ENCODE measurements around the gene MTR. TPM values are rescaled to one million over a fixed set of nuclear protein-coding genes. Genes with fewer than 3 reads are reported as not detected.

The MTR gene
- total RNA-seq (2014; rRNA removed; shearing (Covaris generic)), result 24.1 and 26.0 TPM in 2 replicates

- DNase-seq (ENCODE audit: low read depth in 1 of 2, low spot score in 2 of 2), result peak; percentile 97 to 99
- no peaks in the 10 kb centered on the region for H3K9me3 ChIP-seq (replicated peaks)
Measured at GRCh38 chr1:236795035-236795756, at the start of gene MTR. MTR (plus strand) TSS chr1:236795292; CDS start chr1:236795704, 412 bp downstream.

GRCh38 chr1:236746785-236747184 is 48.3 kb upstream of the MTR start:
- H3K4me1 ChIP-seq (replicated peaks), result no peaks in the 10 kb centered on the region
- no peaks in the 10 kb centered on the region for H3K36me3 ChIP-seq
- DNase-seq (ENCODE audit: low read depth in 1 of 2, low spot score in 2 of 2), result no peak
- no peak overlapping the region for H3K27ac ChIP-seq
- peaks cover 7% of the 10 kb centered on the region; the same call in 1 of the 2 replicates for H3K27me3 ChIP-seq (replicated peaks)
- no peaks in the 10 kb centered on the region for H3K9me3 ChIP-seq (replicated peaks)
- H3K4me3 ChIP-seq, result no peak overlapping the region

More at GRCh38 chr1:236795035-236795756, at the start of gene MTR:
- Histone ChIP-seq H3K4me1 (replicated peaks) (no peaks in the 10 kb centered on the region; the same call in 1 of the 2 replicates), H3K27ac (peak within 1 kb of the TSS; percentile 69), H3K27me3 (replicated peaks) (no peaks in the 10 kb centered on the region), H3K36me3 (peaks cover 4% of the 10 kb centered on the region), H3K4me3 (peak within 1 kb of the TSS; percentile 81)

GRCh38 chr1:236747311-236747985 is 47.6 kb upstream of the MTR start:
- H3K27ac ChIP-seq, result no peak overlapping the region
- DNase-seq (ENCODE audit: low read depth in 1 of 2, low spot score in 2 of 2), result no peak
- peaks cover 7% of the 10 kb centered on the region; the same call in 1 of the 2 replicates for H3K27me3 ChIP-seq (replicated peaks)
- H3K36me3 ChIP-seq, result no peaks in the 10 kb centered on the region
- no peak overlapping the region for H3K4me3 ChIP-seq
- H3K9me3 ChIP-seq (replicated peaks), result no peaks in the 10 kb centered on the region
- H3K4me1 ChIP-seq (replicated peaks), result no peaks in the 10 kb centered on the region

- Histone ChIP-seq H3K27ac (no peak overlapping the region), H3K36me3 (no peaks in the 10 kb centered on the region), H3K4me3 (no peak overlapping the region), H3K27me3 (replicated peaks) (peaks cover 7% of the 10 kb centered on the region; the same call in 1 of the 2 replicates), H3K4me1 (replicated peaks) (no peaks in the 10 kb centered on the region), H3K9me3 (replicated peaks) (no peaks in the 10 kb centered on the region)
- DNase-seq (ENCODE audit: low read depth in 1 of 2, low spot score in 2 of 2), result no peak
Measured at GRCh38 chr1:236748268-236748870, 46.7 kb upstream of the MTR start.

GRCh38 chr1:236750928-236751327 is 44.2 kb upstream of the MTR start:
- DNase-seq (ENCODE audit: low read depth in 1 of 2, low spot score in 2 of 2), result no peak
- no peaks in the 10 kb centered on the region for H3K36me3 ChIP-seq

GRCh38 chr1:236751385-236751784 is 43.7 kb upstream of the MTR start:
- DNase-seq (ENCODE audit: low read depth in 1 of 2, low spot score in 2 of 2), result no peak
- Histone ChIP-seq H3K36me3 (no peaks in the 10 kb centered on the region), H3K27me3 (replicated peaks) (peaks cover 7% of the 10 kb centered on the region; the same call in 1 of the 2 replicates), H3K9me3 (replicated peaks) (no peaks in the 10 kb centered on the region), H3K4me3 (no peak overlapping the region), H3K27ac (no peak overlapping the region), H3K4me1 (replicated peaks) (no peaks in the 10 kb centered on the region)

More at GRCh38 chr1:236750928-236751327, 44.2 kb upstream of the MTR start:
- peaks cover 7% of the 10 kb centered on the region; the same call in 1 of the 2 replicates for H3K27me3 ChIP-seq (replicated peaks)
- no peaks in the 10 kb centered on the region for H3K9me3 ChIP-seq (replicated peaks)
- H3K27ac ChIP-seq, result no peak overlapping the region
- no peaks in the 10 kb centered on the region for H3K4me1 ChIP-seq (replicated peaks)
- no peak overlapping the region for H3K4me3 ChIP-seq

GRCh38 chr1:236751935-236752334 is 43.2 kb upstream of the MTR start:
- no peak for DNase-seq (ENCODE audit: low read depth in 1 of 2, low spot score in 2 of 2)

GRCh38 chr1:236753516-236753915 is 41.6 kb upstream of the MTR start:
- H3K4me1 ChIP-seq (replicated peaks), result no peaks in the 10 kb centered on the region
- H3K27me3 ChIP-seq (replicated peaks), result 0 out of 2 replicates have a peak, but pooled peaks cover 7% of the 10 kb centered on the region
- H3K4me3 ChIP-seq, result no peak overlapping the region
- DNase-seq (ENCODE audit: low read depth in 1 of 2, low spot score in 2 of 2), result peak in 1 of 2 experiments; percentile 10
- H3K9me3 ChIP-seq (replicated peaks), result no peaks in the 10 kb centered on the region
- no peak overlapping the region for H3K27ac ChIP-seq
- no peaks in the 10 kb centered on the region for H3K36me3 ChIP-seq

More at GRCh38 chr1:236751935-236752334, 43.2 kb upstream of the MTR start:
- Histone ChIP-seq H3K27ac (no peak overlapping the region), H3K27me3 (replicated peaks) (peaks cover 7% of the 10 kb centered on the region; the same call in 1 of the 2 replicates), H3K4me3 (no peak overlapping the region), H3K4me1 (replicated peaks) (no peaks in the 10 kb centered on the region), H3K9me3 (replicated peaks) (no peaks in the 10 kb centered on the region), H3K36me3 (no peaks in the 10 kb centered on the region)

- Histone ChIP-seq H3K9me3 (replicated peaks) (no peaks in the 10 kb centered on the region), H3K36me3 (no peaks in the 10 kb centered on the region), H3K27ac (no peak overlapping the region), H3K27me3 (replicated peaks) (0 out of 2 replicates have a peak, but pooled peaks cover 3% of the 10 kb centered on the region), H3K4me1 (replicated peaks) (no peaks in the 10 kb centered on the region), H3K4me3 (no peak overlapping the region)
- no peak for DNase-seq (ENCODE audit: low read depth in 1 of 2, low spot score in 2 of 2)
Measured at GRCh38 chr1:236753964-236754363, 41.1 kb upstream of the MTR start.

GRCh38 chr1:236754525-236755210 is 40.4 kb upstream of the MTR start:
- Histone ChIP-seq H3K4me3 (no peak overlapping the region), H3K36me3 (no peaks in the 10 kb centered on the region), H3K9me3 (replicated peaks) (no peaks in the 10 kb centered on the region), H3K27ac (no peak overlapping the region), H3K27me3 (replicated peaks) (0 out of 2 replicates have a peak, but pooled peaks cover 3% of the 10 kb centered on the region), H3K4me1 (replicated peaks) (no peaks in the 10 kb centered on the region)
- no peak for DNase-seq (ENCODE audit: low read depth in 1 of 2, low spot score in 2 of 2)

- H3K27me3 ChIP-seq (replicated peaks), result no peaks in the 10 kb centered on the region
- DNase-seq (ENCODE audit: low read depth in 1 of 2, low spot score in 2 of 2), result no peak
- no peak overlapping the region for H3K4me3 ChIP-seq
- H3K27ac ChIP-seq, result no peak overlapping the region
- no peaks in the 10 kb centered on the region for H3K36me3 ChIP-seq
- H3K9me3 ChIP-seq (replicated peaks), result no peaks in the 10 kb centered on the region
- no peaks in the 10 kb centered on the region for H3K4me1 ChIP-seq (replicated peaks)
Measured at GRCh38 chr1:236757640-236758039, 37.5 kb upstream of the MTR start.

- Histone ChIP-seq H3K36me3 (no peaks in the 10 kb centered on the region), H3K27ac (no peak overlapping the region), H3K9me3 (replicated peaks) (no peaks in the 10 kb centered on the region), H3K4me1 (replicated peaks) (no peaks in the 10 kb centered on the region), H3K4me3 (no peak overlapping the region), H3K27me3 (replicated peaks) (no peaks in the 10 kb centered on the region)
- DNase-seq (ENCODE audit: low read depth in 1 of 2, low spot score in 2 of 2), result peak in 1 of 2 experiments; percentile 40
Measured at GRCh38 chr1:236759252-236759859, 35.7 kb upstream of the MTR start.

- DNase-seq (ENCODE audit: low read depth in 1 of 2, low spot score in 2 of 2), result no peak
- H3K36me3 ChIP-seq, result no peaks in the 10 kb centered on the region
- H3K4me1 ChIP-seq (replicated peaks), result no peaks in the 10 kb centered on the region
- H3K27ac ChIP-seq, result no peak overlapping the region
- H3K27me3 ChIP-seq (replicated peaks), result no peaks in the 10 kb centered on the region
- no peak overlapping the region for H3K4me3 ChIP-seq
- H3K9me3 ChIP-seq (replicated peaks), result no peaks in the 10 kb centered on the region
Measured at GRCh38 chr1:236760480-236760879, 34.6 kb upstream of the MTR start.
